Amygdala (tissue), 56 donors: ENCODE data around the gene TCF25.

ENCODE experiments used
- DNase-seq, 56 donors: peaks; one replicate each; lab custom pipeline; 2025; lab: John Stamatoyannopoulos, UW

The TCF25 gene

GRCh38 chr16:89843409-89844350, 29.7 kb upstream of the TCF25 start:
- DNase-seq, result no peak

- no peak for DNase-seq
Measured at GRCh38 chr16:89844739-89845339, 28.6 kb upstream of the TCF25 start.

GRCh38 chr16:89845417-89845816, 28.0 kb upstream of the TCF25 start:
- no peak for DNase-seq

- no peak for DNase-seq
Measured at GRCh38 chr16:89847051-89847939, 26.1 kb upstream of the TCF25 start.

GRCh38 chr16:89847940-89848297, 25.5 kb upstream of the TCF25 start:
- DNase-seq, result no peak

- DNase-seq, result no peak
Measured at GRCh38 chr16:89848974-89849373, 24.4 kb upstream of the TCF25 start.

GRCh38 chr16:89853306-89853993, 19.9 kb upstream of the TCF25 start:
- no peak for DNase-seq

GRCh38 chr16:89855301-89855945, 18.0 kb upstream of the TCF25 start:
- no peak for DNase-seq

- DNase-seq, result no peak
Measured at GRCh38 chr16:89855986-89856385, 17.4 kb upstream of the TCF25 start.

GRCh38 chr16:89858973-89859614, 14.3 kb upstream of the TCF25 start:
- DNase-seq, result no peak

GRCh38 chr16:89859615-89860007, 13.8 kb upstream of the TCF25 start:
- DNase-seq, result no peak

GRCh38 chr16:89860747-89861304, 12.6 kb upstream of the TCF25 start:
- peak in 30 of 56 donors; percentile 4 to 65 (median 20) for DNase-seq

- no peak for DNase-seq
Measured at GRCh38 chr16:89861648-89862047, 11.7 kb upstream of the TCF25 start.

- DNase-seq, result no peak
Measured at GRCh38 chr16:89862732-89863131, 10.7 kb upstream of the TCF25 start.

GRCh38 chr16:89863741-89864526, 9.5 kb upstream of the TCF25 start:
- DNase-seq, result peak in 8 of 56 donors; percentile 4 to 28 (median 14)

- no peak for DNase-seq
Measured at GRCh38 chr16:89864527-89864820, 8.9 kb upstream of the TCF25 start.

- no peak for DNase-seq
Measured at GRCh38 chr16:89867918-89868317, 5.5 kb upstream of the TCF25 start.

GRCh38 chr16:89869911-89870310, 3.5 kb upstream of the TCF25 start:
- no peak for DNase-seq
